Neural progenitor cell (in vitro differentiated cells): Measurements from ENCODE around the gene MEGF6.

Experiments used
- EZH2 ChIP-seq: fragments of 200-600 bp; sonication (generic); IDR thresholded peaks from 2 replicates; pipeline ENCODE4 v1.6.1; 2017; ENCODE audit warnings: antibody characterized with exemption, mild to moderate bottlenecking, moderate library complexity
- TF ChIP-seq, protein P1 (sequence below): fragments of 200-600 bp; sonication (generic); IDR thresholded peaks from 2 replicates; pipeline ENCODE4 v1.5.1; 2017; ENCODE audit warnings: antibody characterized with exemption, mild to moderate bottlenecking

DNA sequence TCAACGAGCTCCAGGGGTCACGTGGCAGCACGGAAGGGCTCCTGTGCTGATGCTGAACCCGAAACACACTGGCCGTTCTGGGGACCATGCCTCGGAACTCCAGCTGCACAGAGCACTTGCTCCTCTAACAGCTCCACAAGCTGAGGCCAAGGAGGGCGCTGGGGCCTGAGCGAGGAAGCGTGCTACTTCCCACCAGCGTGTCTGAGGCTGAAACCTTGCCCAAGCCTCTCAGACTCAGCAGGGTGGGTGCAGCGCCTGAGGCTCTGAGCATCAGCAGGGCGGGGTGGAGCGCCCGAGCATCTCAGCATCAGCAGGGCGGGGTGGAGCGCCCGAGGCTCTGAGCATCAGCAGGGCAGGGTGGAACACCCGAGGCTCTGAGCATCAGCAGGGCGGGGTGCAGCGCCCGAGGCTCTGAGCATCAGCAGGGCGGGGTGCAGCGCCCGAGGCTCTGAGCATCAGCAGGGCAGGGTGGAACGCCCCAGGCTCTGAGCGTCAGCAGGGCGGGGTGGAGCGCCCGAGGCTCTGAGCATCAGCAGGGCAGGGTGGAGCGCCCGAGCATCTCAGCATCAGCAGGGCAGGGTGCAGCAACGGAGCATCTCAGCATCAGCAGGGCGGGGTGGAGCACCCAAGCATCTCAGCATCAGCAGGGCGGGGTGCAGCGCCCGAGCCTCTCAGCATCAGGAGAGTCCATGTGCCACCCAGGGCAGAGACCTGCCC, 29.0 kb upstream of the MEGF6 start:
- TF ChIP-seq, protein P1, sequence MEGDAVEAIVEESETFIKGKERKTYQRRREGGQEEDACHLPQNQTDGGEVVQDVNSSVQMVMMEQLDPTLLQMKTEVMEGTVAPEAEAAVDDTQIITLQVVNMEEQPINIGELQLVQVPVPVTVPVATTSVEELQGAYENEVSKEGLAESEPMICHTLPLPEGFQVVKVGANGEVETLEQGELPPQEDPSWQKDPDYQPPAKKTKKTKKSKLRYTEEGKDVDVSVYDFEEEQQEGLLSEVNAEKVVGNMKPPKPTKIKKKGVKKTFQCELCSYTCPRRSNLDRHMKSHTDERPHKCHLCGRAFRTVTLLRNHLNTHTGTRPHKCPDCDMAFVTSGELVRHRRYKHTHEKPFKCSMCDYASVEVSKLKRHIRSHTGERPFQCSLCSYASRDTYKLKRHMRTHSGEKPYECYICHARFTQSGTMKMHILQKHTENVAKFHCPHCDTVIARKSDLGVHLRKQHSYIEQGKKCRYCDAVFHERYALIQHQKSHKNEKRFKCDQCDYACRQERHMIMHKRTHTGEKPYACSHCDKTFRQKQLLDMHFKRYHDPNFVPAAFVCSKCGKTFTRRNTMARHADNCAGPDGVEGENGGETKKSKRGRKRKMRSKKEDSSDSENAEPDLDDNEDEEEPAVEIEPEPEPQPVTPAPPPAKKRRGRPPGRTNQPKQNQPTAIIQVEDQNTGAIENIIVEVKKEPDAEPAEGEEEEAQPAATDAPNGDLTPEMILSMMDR, result no peak
- TF ChIP-seq EZH2, result no peak
